ENCODE data around the gene IL17REL.

Gene IL17REL

DNA sequence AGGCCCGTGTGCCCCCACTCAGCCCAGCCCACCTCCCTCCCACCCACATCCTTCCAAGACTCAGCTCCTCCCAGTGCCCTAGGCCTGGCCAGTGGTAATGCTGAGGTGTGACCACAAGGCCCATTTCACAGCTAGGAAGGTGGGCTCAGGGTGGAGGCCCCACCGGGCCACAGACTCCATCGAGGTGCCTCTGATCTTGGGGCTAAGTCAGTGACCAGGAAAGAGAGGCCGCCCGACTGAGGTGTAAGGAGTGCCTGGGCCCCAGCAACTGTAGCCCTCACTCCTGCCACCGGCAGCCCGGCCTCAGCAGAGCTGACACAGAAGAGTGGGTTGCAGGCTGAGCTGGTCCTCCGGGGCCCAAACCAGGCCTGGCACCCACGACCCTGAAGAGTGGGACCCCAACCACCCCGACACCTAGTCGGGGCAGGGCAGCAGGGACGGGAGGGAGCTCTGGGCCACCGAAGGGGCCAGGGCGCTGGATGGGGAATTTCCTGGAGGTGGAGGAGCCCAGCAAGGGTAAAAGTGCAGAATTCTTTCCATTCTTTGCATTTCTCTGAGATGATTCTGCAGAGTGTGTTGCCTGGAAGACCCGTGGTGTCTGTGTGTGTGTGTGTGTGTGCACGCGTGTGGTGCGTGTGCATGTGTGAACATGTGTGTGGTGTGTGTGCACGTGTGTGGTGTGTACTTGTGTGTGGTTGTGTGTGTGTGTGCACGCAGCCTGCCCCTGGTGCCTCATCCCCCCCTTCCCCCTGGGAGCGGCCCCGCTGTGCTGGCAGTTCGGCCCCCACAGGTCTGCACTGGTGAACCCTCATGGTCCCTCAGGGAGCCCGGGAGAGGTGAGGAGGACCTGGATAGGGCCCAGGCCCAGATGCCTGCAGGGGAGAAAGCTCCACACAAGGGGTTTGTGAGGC lies 60.3 kb downstream of the IL17REL start:
- TF ChIP-seq TAF1 (IDR thresholded peaks at IDR 0.05; ENCODE audit: borderline replicate concordance, insufficient read depth, low read length), result no peak
- no peak for TF ChIP-seq POLR2AphosphoS5 (IDR thresholded peaks at IDR 0.05; ENCODE audit: low read depth, low read length)
- TF ChIP-seq SIN3A (IDR thresholded peaks at IDR 0.05; ENCODE audit: borderline replicate concordance, insufficient read depth, low read length), result no peak
- TF ChIP-seq, protein P1, sequence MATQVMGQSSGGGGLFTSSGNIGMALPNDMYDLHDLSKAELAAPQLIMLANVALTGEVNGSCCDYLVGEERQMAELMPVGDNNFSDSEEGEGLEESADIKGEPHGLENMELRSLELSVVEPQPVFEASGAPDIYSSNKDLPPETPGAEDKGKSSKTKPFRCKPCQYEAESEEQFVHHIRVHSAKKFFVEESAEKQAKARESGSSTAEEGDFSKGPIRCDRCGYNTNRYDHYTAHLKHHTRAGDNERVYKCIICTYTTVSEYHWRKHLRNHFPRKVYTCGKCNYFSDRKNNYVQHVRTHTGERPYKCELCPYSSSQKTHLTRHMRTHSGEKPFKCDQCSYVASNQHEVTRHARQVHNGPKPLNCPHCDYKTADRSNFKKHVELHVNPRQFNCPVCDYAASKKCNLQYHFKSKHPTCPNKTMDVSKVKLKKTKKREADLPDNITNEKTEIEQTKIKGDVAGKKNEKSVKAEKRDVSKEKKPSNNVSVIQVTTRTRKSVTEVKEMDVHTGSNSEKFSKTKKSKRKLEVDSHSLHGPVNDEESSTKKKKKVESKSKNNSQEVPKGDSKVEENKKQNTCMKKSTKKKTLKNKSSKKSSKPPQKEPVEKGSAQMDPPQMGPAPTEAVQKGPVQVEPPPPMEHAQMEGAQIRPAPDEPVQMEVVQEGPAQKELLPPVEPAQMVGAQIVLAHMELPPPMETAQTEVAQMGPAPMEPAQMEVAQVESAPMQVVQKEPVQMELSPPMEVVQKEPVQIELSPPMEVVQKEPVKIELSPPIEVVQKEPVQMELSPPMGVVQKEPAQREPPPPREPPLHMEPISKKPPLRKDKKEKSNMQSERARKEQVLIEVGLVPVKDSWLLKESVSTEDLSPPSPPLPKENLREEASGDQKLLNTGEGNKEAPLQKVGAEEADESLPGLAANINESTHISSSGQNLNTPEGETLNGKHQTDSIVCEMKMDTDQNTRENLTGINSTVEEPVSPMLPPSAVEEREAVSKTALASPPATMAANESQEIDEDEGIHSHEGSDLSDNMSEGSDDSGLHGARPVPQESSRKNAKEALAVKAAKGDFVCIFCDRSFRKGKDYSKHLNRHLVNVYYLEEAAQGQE (IDR thresholded peaks at IDR 0.05; ENCODE audit: insufficient read depth in 1 of 2, low read depth in 2 of 2, low read length in 2 of 2), result no peak
- no peak for TF ChIP-seq FOXP2 (optimal IDR thresholded peaks at IDR 0.05; ENCODE audit: borderline replicate concordance, extremely low read depth, extremely low read length, insufficient read depth)

DNA sequence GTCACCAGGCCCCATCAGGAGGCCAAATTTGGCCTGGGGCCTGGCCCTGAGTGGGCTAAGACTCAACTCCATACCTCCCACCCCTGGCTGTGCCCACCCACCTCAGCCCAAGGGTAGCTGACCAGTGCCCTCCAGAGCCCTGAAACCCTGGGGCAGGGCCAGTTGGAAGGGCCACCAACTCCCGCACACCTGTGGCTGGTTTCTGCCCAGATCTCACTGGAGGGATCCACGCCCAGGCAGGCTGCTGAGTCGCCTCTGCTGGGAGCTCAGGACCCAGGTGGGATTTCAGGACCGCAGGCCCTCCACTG lies 60.9 kb downstream of the IL17REL start:
- no peak for TF ChIP-seq FOXP2 (optimal IDR thresholded peaks at IDR 0.05; ENCODE audit: borderline replicate concordance, extremely low read depth, extremely low read length, insufficient read depth)
- TF ChIP-seq POLR2AphosphoS5 (IDR thresholded peaks at IDR 0.05; ENCODE audit: low read depth, low read length), result no peak
- no peak for TF ChIP-seq SIN3A (IDR thresholded peaks at IDR 0.05; ENCODE audit: borderline replicate concordance, insufficient read depth, low read length)
- no peak for TF ChIP-seq TAF1 (IDR thresholded peaks at IDR 0.05; ENCODE audit: borderline replicate concordance, insufficient read depth, low read length)

DNA sequence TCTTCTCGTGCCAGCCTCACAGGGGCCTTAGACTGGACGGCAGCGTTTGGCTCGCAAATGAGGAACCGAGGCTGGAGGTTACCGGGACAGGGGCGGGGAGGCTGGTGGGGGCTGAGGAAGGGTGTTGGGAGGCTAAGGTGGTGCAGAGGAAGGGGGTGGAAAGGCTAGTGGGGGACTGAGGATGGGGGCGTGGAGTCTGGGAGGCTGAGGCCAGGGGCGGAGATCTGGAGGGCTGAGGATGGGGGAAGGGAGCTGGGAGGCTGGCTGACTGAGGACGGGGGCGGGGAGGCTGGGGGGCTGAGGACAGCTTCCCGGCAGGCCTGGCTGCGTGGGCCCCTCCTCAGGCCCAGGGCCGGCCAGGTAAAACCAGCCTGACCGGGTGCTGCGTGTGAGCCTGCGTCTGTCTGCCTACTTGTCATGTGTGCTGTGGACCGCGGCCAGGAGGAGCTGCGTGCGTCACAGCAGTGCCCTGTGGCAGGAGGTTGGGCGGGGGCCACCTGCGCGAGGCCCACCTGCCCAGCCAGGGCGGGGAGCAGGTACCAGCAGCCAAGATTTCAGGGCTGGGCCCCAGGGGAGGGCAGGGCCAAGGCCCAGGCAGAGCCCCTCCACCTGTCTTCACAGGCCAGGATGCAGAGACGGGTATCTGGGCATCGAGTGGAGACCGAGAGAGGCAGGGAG lies 61.4 kb downstream of the IL17REL start:
- TF ChIP-seq FOXP2 (optimal IDR thresholded peaks at IDR 0.05; ENCODE audit: borderline replicate concordance, extremely low read depth, extremely low read length, insufficient read depth), result no peak
- no peak for TF ChIP-seq POLR2AphosphoS5 (IDR thresholded peaks at IDR 0.05; ENCODE audit: low read depth, low read length)
- no peak for TF ChIP-seq SIN3A (IDR thresholded peaks at IDR 0.05; ENCODE audit: borderline replicate concordance, insufficient read depth, low read length)
- TF ChIP-seq, protein P1 (IDR thresholded peaks at IDR 0.05; ENCODE audit: insufficient read depth in 1 of 2, low read depth in 2 of 2, low read length in 2 of 2), result no peak
- no peak for TF ChIP-seq TAF1 (IDR thresholded peaks at IDR 0.05; ENCODE audit: borderline replicate concordance, insufficient read depth, low read length)

DNA sequence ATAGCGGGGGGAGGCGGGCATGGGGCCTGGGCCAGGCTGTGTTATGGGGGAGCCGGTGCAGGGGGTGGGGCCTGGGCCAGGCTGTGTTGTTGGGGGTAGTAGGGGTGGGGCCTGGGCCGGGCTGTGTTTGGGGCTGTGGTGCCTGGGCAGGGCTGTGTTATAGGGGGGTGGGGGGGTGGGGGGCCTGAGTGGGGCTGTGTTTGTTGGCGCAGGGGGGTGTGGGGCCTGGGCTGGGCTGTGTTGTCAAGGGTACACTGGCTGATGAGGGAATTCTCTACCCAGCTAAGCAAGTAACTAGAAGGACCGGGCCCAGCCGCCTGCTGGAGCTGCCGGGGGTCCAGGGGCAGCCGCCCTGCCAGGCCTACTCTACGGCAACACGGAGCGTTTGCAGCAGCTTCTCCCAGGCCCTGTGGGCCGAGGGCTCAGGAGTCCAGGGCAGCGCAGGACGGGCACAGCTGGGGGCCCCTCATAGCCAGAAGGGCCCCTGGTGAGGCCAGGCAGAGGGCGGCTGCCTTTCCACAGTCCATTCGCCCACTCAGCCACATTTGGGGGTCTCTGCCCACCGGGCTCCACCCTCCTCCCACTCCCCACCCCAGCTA lies 62.1 kb downstream of the IL17REL start:
- TF ChIP-seq POLR2AphosphoS5 (IDR thresholded peaks at IDR 0.05; ENCODE audit: low read depth, low read length) (no peak), FOXP2 (optimal IDR thresholded peaks at IDR 0.05; ENCODE audit: borderline replicate concordance, extremely low read depth, extremely low read length, insufficient read depth) (no peak), SIN3A (IDR thresholded peaks at IDR 0.05; ENCODE audit: borderline replicate concordance, insufficient read depth, low read length) (no peak), TAF1 (IDR thresholded peaks at IDR 0.05; ENCODE audit: borderline replicate concordance, insufficient read depth, low read length) (no peak)
- TF ChIP-seq, protein P1 (IDR thresholded peaks at IDR 0.05; ENCODE audit: insufficient read depth in 1 of 2, low read depth in 2 of 2, low read length in 2 of 2), result no peak

DNA sequence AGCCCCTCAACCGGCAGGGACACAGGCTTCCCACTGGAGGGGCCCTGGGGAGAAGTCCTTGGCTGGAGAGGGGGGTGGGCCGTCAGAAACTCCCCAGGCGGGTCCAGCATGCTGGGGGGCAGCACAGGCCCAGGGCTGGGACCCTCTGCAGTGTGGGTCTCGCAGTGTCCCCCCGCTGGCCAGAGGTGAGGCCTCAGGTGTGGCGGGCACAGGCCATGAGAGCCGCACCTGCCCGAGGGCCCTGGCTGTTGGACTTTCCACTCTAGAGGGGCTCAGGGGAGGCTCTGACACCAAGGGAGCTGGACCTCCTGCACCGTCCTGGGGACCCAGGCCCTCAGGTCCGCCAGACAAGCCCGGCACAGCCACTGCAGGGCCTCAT lies 62.7 kb downstream of the IL17REL start:
- TF ChIP-seq, protein P1 (IDR thresholded peaks at IDR 0.05; ENCODE audit: insufficient read depth in 1 of 2, low read depth in 2 of 2, low read length in 2 of 2), result no peak
- TF ChIP-seq TAF1 (IDR thresholded peaks at IDR 0.05; ENCODE audit: borderline replicate concordance, insufficient read depth, low read length) (no peak), POLR2AphosphoS5 (IDR thresholded peaks at IDR 0.05; ENCODE audit: low read depth, low read length) (no peak)

Measured in PFSK-1 (cell line).